ENCODE data around the gene CYLC1. TPM values are rescaled to one million over a fixed set of nuclear protein-coding genes. Genes with fewer than 3 reads are reported as not detected.

Gene CYLC1
- not detected in 2 replicates for total RNA-seq (2014; rRNA removed; shearing (Covaris generic))

GRCh38 chrX:83860846-83861245 is at the start of gene CYLC1:
CYLC1 (plus strand) TSS chrX:83861146; CDS start chrX:83861183, 37 bp downstream.

